Measurements from ENCODE around the gene HVCN1.
"Not testable (repeated sequence)": the region's sequence is repeated elsewhere in the genome, so short reads cannot be mapped to it uniquely, and the experiment has no call there.

The HVCN1 gene

GRCh38 chr12:110613071-110613770, 75.7 kb downstream of the HVCN1 start:
- no peak for DNase-seq

- DNase-seq: no peak
Measured at GRCh38 chr12:110606253-110606611, 82.7 kb downstream of the HVCN1 start.

- not testable (repeated sequence) for DNase-seq
Measured at GRCh38 chr12:110602085-110602814, 86.7 kb downstream of the HVCN1 start.

DNA sequence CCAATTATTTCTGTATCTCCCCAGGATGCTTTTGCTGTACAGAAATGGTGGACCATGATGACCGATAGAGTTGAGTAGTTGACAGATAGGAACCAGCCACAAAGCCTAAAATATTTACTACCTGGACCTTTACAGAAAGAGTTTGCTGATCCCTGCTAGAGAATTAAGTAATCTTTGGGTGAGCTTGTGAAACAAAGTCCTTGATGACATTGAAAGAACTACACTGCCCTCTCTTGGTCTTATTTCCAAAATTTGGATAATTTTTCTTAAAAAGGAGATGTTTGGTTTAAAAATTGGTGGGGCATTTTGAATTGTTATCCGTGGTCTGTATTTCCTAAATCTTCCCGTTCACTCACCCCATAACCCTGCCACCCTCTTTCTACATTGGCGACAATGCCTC, 88.7 kb downstream of the HVCN1 start:
- DNase-seq: no peak

DNA sequence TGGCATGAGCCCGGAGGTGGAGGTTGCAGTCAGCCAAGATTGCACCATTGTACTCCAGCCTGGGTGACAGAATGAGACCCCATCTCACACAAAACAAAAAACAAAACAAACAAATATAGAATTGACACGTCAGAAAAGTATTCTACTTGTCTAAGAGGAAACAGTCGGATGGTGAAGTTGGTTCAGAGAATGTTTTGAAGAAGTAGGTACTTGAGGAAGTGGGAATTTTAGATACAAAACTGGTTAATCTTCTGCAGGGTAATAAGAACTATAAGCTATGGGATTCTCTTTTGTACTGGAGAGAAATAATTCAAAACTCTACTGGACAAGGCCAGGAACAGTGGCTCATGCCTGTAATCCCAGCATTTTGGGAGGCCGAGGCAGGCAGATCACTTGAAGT, 89.6 kb downstream of the HVCN1 start:
- no peak for DNase-seq
